ENCODE data around the gene ST6GAL1. TPM values are rescaled to one million over a fixed set of nuclear protein-coding genes. Genes with fewer than 3 reads are reported as not detected.

ST6GAL1 gene
- polyA plus RNA-seq, 1 of the 3 experiments (the other 2 are of a cell fraction) = 3.9 TPM

DNA sequence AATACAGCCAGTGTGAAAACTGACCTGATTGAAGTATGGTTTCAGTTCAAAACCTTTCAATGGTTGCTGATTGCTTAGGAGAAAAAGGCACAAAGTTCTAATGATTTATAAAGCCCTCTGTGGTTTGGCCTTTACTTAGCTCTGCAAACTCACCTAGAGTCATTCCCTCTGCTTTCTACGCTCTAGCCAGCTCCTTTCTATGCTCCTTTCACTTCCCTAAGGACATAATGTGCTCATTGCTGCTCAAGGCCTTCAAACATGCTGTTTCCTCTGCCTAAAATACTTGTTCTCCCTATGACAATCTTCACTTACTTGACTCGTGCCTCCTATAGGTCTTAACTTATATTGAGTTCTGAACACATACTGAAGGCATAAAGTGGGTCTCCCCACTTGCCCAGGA, 190.0 kb downstream of the ST6GAL1 start (continued):
- TF ChIP-seq MXI1 (IDR thresholded peaks at IDR 0.05; ENCODE audit: low read depth, low read length) = no peak
- no peak for TF ChIP-seq EZH2phosphoT487 (IDR thresholded peaks at IDR 0.05; ENCODE audit: borderline replicate concordance, low read depth)
- TF ChIP-seq, protein P1, sequence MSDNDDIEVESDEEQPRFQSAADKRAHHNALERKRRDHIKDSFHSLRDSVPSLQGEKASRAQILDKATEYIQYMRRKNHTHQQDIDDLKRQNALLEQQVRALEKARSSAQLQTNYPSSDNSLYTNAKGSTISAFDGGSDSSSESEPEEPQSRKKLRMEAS (IDR thresholded peaks at IDR 0.05; ENCODE audit: low read depth) = no peak

DNA sequence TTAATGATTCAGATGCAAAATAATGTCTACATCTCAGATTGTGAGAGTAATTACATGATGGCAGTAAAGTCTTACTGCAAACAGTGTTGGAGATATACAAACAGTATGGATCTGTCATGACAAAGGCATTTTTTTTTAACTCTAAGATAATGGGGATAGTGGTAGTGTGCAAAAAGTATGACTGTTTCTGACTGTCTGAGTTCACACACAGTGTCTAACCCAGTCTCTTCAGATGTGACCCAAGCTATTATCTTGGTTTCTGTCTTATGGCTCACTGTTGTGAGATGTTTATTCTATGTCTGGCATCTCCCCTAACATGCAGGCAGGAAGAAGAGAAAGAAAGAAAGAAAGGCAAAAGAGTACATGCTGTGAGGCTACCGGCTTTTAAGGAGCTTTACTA, 191.9 kb downstream of the ST6GAL1 start:
- Histone ChIP-seq H3K36me3 (replicated peaks in 1 of 2; ENCODE audit: control insufficient read depth in 1 of 2, insufficient read depth in 2 of 2, low read length in 1 of 2) (peaks cover 6 to 8% of the 10 kb centered on the region in 2 experiments), H3K9me2 (no peaks in the 10 kb centered on the region), H3K79me2 (ENCODE audit: insufficient read depth) (0 out of 2 replicates have a peak, but pooled peaks cover 3% of the 10 kb centered on the region), H3K27me3 (ENCODE audit: insufficient read depth) (no peaks in the 10 kb centered on the region), H3F3A (replicated peaks; ENCODE audit: insufficient read depth) (no peaks in the 10 kb centered on the region), H2AFZ (ENCODE audit: low read depth) (no peak overlapping the region), H3K9ac (no peak overlapping the region), H3K27ac (ENCODE audit: low read depth in 2 of 2, low read length in 1 of 2) (no peak overlapping the region), H3K4me2 (no peak overlapping the region), H3K9me3 (no peaks in the 10 kb centered on the region), H4K20me1 (ENCODE audit: insufficient read depth) (no peaks in the 10 kb centered on the region), H3K4me1 (ENCODE audit: control insufficient read depth in 1 of 2, insufficient read depth in 2 of 2, low read depth in 1 of 2, low read length in 1 of 2) (no peaks in the 10 kb centered on the region), H3K4me3 (ENCODE audit: low read depth in 2 of 2, low read length in 1 of 2) (no peak overlapping the region)
- CTCF ChIA-PET = interaction anchor here (1.0 to 3.4 kb wide), 2 partner anchors 8 to 46 kb away, joined by 4 to 14 read pairs; no protein-coding TSS in a partner anchor
- no peak for DNase-seq
- TF ChIP-seq GABPA (IDR thresholded peaks at IDR 0.05; ENCODE audit: low read depth) (no peak), RCOR1 (IDR thresholded peaks at IDR 0.05; ENCODE audit: low read length) (no peak), TEAD4 (IDR thresholded peaks at IDR 0.05; ENCODE audit: borderline replicate concordance, insufficient read depth) (no peak), EZH2phosphoT487 (IDR thresholded peaks at IDR 0.05; ENCODE audit: borderline replicate concordance, low read depth) (no peak), TCF12 (IDR thresholded peaks at IDR 0.05) (no peak), CHD2 (IDR thresholded peaks at IDR 0.05; ENCODE audit: low read length, partially characterized antibody) (no peak), RFX5 (IDR thresholded peaks at IDR 0.05; ENCODE audit: low read length) (no peak), FOSL2 (IDR thresholded peaks at IDR 0.05; ENCODE audit: borderline replicate concordance, low read depth) (no peak), RAD21 (IDR thresholded peaks at IDR 0.05; ENCODE audit: low read length) (no peak), SMC3 (IDR thresholded peaks at IDR 0.05; ENCODE audit: low read depth, low read length) (no peak), RXRA (IDR thresholded peaks at IDR 0.05; ENCODE audit: borderline replicate concordance, low read depth) (no peak), GATA2 (CRISPR knock-in tag; IDR thresholded peaks at IDR 0.05) (no peak), TAF1 (IDR thresholded peaks at IDR 0.05; ENCODE audit: borderline replicate concordance, low read depth, low read length) (no peak)
- TF ChIP-seq, protein P2, sequence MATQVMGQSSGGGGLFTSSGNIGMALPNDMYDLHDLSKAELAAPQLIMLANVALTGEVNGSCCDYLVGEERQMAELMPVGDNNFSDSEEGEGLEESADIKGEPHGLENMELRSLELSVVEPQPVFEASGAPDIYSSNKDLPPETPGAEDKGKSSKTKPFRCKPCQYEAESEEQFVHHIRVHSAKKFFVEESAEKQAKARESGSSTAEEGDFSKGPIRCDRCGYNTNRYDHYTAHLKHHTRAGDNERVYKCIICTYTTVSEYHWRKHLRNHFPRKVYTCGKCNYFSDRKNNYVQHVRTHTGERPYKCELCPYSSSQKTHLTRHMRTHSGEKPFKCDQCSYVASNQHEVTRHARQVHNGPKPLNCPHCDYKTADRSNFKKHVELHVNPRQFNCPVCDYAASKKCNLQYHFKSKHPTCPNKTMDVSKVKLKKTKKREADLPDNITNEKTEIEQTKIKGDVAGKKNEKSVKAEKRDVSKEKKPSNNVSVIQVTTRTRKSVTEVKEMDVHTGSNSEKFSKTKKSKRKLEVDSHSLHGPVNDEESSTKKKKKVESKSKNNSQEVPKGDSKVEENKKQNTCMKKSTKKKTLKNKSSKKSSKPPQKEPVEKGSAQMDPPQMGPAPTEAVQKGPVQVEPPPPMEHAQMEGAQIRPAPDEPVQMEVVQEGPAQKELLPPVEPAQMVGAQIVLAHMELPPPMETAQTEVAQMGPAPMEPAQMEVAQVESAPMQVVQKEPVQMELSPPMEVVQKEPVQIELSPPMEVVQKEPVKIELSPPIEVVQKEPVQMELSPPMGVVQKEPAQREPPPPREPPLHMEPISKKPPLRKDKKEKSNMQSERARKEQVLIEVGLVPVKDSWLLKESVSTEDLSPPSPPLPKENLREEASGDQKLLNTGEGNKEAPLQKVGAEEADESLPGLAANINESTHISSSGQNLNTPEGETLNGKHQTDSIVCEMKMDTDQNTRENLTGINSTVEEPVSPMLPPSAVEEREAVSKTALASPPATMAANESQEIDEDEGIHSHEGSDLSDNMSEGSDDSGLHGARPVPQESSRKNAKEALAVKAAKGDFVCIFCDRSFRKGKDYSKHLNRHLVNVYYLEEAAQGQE (IDR thresholded peaks at IDR 0.05; ENCODE audit: low read depth, low read length) = no peak
- TF ChIP-seq, protein P3, sequence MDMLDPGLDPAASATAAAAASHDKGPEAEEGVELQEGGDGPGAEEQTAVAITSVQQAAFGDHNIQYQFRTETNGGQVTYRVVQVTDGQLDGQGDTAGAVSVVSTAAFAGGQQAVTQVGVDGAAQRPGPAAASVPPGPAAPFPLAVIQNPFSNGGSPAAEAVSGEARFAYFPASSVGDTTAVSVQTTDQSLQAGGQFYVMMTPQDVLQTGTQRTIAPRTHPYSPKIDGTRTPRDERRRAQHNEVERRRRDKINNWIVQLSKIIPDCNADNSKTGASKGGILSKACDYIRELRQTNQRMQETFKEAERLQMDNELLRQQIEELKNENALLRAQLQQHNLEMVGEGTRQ (IDR thresholded peaks at IDR 0.05; ENCODE audit: borderline replicate concordance, low read depth, low read length) = no peak
- POLR2A ChIA-PET = no interaction called here
- WGBS (ENCODE audit: low lambda C conversion rate) = 93% methylated on average over 1 of the region's 1 CpG

All from SK-N-SH (cell line).